Jurkat, Clone E6-1 (cell line): ENCODE data around the gene DIAPH1.

Experiments used
- DNase-seq: peaks from one replicate; pipeline ENCODE4 v3.0.0-alpha.2; 2011; ENCODE audit warnings: low read depth, low spot score
- H3K4me3 ChIP-seq: 2 replicates; pipeline ENCODE4 v1.5.1; 2011; ENCODE audit warnings: mild to moderate bottlenecking, low read length, control low read depth, moderate library complexity

The DIAPH1 gene

GRCh38 chr5:141513627-141514329, 105.0 kb downstream of the DIAPH1 start:
- no peak for DNase-seq

GRCh38 chr5:141512911-141513626, 105.7 kb downstream of the DIAPH1 start:
- no peak overlapping the region for H3K4me3 ChIP-seq
- DNase-seq: no peak

More at GRCh38 chr5:141513627-141514329, 105.0 kb downstream of the DIAPH1 start:
- H3K4me3 ChIP-seq: no peak overlapping the region

GRCh38 chr5:141512390-141512910, 106.3 kb downstream of the DIAPH1 start:
- H3K4me3 ChIP-seq: no peak overlapping the region
- DNase-seq: peak; percentile 48

DNA sequence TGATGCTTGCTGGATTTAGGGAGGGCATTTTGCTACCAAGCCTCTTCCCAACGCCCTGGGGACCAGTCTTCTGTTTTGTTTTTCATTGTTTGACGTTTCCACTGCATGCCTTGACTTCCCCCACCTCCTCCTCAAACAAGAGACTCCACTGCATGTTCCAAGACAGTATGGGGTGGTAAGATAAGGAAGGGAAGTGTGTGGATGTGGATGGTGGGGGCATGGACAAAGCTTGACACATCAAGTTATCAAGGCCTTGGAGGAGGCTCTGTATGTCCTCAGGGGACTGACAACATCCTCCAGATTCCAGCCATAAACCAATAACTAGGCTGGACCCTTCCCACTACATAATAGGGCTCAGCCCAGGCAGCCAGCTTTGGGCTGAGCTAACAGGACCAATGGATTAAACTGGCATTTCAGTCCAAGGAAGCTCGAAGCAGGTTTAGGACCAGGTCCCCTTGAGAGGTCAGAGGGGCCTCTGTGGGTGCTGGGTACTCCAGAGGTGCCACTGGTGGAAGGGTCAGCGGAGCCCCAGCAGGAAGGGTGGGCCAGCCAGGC, 107.0 kb downstream of the DIAPH1 start:
- no peak for DNase-seq

DNA sequence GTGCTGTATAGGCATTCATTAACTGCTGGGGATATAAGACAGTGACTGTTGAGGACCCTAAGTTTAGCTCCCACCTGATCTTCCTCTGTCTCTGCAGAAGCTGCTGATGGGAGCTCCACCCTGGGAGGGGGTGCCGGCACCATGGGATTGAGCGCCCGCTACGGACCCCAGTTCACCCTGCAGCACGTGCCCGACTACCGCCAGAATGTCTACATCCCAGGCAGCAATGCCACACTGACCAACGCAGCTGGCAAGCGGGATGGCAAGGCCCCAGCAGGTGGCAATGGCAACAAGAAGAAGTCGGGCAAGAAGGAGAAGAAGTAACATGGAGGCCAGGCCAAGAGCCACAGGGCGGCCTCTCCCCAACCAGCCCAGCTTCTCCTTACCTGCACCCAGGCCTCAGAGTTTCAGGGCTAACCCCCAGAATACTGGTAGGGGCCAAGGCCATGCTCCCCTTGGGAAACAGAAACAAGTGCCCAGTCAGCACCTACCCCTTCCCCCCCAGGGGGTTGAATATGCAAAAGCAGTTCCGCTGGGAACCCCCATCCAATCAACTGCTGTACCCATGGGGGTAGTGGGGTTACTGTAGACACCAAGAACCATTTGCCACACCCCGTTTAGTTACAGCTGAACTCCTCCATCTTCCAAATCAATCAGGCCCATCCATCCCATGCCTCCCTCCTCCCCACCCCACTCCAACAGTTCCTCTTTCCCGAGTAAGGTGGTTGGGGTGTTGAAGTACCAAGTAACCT, 107.8 kb downstream of the DIAPH1 start:
- DNase-seq: no peak
- no peak overlapping the region for H3K4me3 ChIP-seq

More for the DNA sequence above, 107.0 kb downstream of the DIAPH1 start:
- no peak overlapping the region for H3K4me3 ChIP-seq

DNA sequence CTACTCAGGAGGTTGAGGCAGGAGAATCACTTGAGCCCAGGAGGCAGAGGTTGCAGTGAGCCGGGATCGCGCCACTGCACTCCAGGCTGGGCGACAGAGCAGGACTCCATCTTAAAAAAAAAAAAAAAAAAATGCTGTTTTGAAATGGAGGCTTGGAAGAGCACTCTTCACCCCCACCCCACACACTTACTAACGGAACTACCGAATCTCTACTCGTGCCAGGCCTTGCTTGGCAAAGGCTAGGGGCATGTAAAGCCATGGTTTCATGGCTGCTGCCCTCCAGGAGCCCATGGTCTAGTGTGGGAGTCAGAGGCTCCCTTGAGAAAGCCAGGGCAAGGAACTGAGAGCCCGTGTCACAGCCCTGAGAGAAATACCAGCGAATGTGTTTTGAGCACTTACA, 108.6 kb downstream of the DIAPH1 start:
- H3K4me3 ChIP-seq: no peak overlapping the region
- DNase-seq: no peak

DNA sequence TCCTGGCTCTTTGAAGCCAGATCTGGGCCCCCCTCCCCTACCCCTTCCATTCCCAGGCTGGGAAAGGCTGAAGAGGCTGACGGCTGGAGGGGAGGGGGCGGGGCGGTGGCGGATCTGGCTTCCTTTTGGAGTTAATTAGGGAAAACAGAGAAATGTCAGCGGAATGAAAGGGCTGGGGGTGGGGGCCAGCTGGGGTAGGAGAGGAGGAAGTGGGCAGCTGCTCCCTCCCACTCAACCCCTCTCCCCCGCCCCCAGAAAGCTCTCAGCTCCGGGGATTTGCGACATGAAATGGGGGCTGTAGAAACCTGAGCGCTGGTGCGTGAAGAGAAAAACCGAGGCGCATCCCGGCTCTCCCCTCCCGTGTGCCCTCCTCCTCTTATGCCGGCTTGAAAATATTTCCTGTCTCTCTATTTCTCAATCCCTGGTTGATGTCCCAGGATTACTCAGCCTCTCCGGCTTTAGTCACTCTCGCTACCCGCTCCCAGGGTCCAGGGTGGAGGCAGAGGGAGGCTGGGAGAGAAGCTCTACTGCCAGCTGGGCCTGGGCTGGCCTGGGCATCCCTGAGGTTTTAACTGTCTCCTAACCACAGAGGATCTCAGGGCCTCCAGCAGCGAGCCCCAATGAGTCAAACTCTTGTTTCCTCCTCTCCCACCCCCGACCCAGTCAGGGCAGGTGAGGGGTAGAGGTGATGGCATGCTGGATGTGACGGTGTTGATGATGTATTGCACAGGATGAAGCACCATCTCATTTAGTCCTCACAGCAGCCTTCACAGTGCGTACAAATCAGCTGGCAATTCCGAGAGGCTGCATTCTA, 109.8 kb downstream of the DIAPH1 start:
- H3K4me3 ChIP-seq: no peak overlapping the region
- DNase-seq: no peak

DNA sequence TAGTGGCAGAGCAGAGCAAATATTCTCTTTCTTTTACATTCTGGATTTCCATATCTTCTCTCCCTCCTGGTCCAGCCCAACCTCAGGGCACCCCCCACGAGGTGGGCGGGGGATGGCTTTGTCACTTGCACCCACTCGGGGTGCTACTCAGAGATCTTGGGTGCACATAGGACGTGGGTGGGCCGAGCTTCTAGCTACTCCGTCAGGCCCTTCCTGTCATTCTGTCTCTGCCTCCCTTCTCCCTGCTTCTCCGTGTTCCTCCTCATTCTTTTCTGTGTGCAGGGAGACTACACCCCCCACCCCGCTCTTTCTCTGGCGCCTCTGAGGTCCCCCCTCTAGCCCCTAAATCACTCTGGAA, 110.4 kb downstream of the DIAPH1 start:
- H3K4me3 ChIP-seq: no peak overlapping the region
- DNase-seq: no peak

DNA sequence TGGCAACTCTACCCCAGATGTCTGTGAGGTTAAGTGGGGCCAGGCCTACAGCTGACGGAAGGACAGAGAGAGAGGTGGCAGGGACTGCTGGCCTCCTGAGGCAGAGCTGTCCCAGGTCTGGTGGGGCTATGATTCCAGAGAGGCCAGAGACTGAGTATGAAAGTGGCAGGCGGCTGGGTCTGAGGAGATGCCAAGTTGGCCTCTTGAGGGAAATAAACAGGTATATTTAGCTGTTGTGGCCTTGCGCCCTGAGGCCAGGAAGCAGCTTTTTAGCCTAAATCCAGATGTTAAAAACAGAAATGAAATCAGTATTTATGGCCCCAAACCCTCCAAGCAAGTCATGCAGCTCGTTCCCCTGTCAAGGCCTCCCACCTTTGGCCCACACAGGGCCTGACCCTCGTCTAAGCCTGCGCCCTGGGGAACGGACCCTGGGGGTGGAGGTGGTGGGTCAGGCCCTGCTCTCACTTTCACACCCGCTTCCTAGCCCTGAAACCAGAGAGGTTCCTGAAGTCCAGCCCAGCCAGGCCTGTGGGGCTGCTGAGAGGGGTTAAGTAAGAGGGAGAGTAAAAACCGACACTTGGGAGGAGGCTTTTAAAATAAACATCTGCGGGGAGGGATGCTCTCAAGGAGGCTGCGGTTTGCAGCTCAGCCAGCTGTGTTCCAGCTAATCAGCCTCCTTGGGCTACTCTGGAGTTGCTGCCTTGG, 111.3 kb downstream of the DIAPH1 start:
- DNase-seq: no peak
- no peak overlapping the region for H3K4me3 ChIP-seq

DNA sequence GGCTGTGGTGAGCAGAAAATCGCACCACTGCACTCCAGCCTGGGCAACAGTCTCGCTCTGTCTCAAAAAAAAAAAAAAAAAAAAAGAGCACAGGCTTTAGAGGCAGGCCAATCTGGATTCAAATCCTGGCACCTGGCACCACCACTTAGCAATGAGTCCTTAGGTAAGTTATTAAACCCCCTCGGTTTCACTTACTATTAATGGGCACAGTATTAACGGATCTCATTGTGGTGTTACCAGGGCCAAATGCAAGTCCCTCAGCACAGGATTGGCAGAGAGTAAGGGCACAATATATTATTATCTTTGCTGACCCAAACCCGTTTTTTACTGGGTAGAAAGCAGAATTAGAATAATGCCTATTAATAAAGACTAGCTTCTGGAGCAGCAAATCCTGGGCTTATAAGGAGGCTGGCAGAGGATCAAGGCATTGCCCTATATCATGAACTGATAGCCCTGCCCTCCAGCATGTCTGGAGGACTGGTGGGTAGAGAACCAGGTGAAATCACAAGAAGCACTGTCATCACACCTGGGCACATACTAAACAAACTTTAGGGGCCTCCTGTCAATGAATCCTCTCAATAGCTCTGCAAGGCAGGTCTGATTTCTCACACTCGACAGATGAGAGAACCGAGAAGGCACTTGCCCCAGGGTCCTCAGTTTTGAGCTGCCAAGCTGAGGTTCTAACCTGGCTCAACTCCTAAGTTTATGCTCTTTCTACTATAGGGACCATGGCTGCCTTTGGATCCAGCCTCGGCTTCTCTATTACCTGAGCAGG, 112.2 kb downstream of the DIAPH1 start:
- H3K4me3 ChIP-seq: no peak overlapping the region
- no peak for DNase-seq

GRCh38 chr5:141504216-141504615, 114.6 kb downstream of the DIAPH1 start:
- no peak for DNase-seq

DNA sequence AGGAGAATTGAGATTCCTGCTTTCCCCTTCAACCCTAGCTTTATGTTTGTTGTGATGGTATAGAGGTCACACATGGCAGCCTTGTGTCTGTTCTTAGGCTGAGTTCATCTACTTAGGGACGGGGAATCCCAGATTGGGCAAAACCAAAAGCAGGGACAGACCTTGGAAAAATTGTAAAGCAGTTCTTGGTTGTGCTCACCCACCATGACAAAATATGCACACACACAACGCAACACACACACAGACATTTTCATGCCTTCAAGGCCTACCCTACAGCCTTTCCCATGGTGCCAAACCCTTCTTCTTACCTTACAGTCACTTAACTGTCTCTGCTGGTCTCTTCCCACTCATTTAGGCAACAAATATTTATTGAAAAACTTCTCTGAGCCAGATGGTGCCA, 115.1 kb downstream of the DIAPH1 start:
- no peak overlapping the region for H3K4me3 ChIP-seq
- no peak for DNase-seq

More at GRCh38 chr5:141504216-141504615, 114.6 kb downstream of the DIAPH1 start:
- no peak overlapping the region for H3K4me3 ChIP-seq

DNA sequence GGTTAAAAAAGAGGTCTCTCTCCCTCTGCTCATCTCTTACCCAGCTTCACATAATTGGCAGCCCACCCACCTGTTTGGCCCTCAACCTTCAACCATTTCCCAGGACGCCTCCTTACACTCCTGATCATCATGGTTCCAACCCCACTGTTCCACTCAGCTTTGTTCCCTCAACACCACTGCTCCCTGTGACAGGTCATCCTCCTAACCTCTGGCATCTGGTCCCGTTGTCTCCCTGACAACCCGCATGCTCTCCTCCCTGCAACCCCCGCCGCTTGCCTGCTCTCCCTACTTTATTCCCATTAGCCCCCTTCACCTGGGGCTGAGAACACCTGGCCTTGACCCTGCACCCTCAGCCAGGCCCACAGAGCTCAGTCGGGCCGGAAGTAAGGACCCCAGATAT, 117.0 kb downstream of the DIAPH1 start:
- DNase-seq: no peak
- no peak overlapping the region for H3K4me3 ChIP-seq

DNA sequence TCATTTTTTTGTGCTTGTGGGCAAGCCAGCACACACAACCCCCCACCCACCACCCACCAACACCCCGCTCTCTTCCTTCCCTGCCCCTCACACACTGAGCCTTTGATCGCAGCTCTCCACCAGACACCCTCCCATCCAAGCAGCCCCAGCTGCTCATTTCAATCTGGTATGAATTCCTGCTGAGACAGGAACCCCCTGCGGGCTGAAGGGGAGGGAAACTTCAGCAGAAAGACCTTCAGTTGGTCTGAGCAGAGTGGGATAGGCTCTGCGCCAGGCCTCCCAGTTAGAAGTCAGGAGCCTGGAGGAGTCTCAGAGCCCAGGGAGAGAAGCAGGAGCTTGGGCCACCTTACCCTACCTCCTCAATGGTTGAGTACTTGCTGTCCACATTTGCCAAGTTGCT, 122.8 kb downstream of the DIAPH1 start:
- no peak overlapping the region for H3K4me3 ChIP-seq
- peak; percentile 51 for DNase-seq

DNA sequence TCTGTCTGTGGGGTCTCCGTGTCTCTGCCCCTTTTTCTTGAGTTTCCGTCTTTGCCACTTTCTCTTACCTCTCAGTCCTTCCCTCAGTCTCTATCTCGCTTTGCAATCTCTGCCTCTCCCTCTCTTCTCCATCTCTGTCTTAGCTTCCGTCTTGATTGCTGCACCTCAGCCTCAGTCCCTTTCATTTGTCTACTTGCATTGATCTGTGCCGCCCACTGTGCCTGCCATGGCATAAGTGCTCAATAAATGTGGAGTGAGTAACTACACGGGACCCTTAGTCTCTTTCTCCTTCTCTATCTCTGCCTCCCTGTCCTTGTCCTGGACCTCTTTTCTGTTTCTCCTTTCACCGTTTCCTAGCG, 123.4 kb downstream of the DIAPH1 start:
- no peak for DNase-seq
- H3K4me3 ChIP-seq: no peak overlapping the region

DNA sequence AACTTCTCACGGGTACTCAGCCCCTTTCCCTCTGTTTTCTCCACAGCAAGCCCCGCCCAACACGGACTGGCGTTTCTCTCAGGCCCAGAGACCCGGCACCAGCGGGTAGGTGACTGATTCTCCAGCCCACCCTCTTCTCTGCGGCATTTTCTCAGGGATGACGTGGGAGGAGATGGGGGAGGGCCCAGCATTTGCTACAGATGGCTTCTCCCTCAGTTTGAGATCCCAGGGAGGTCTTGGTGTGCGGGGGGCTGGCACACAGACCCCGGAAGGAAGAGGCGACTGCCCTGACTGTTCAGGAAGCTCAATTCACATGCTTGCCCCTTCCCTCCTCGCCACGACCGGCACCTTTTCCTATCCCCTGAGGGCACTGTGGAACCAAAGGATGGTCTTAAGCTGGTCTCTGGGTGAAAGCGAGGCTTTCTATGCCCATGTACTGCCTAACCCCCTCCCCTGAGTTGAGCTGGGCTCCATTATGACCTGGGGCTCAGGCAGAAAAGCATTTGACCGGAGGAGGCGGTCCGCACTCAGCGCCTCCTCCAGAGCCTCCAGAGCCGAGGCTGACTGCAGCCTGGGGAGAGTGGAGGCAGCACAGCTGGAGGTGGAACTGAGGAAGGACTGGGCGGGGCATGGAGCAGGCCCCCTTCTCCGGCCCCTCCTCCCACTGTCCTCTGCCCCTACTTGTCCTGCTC, 123.9 kb downstream of the DIAPH1 start:
- no peak overlapping the region for H3K4me3 ChIP-seq

More for the DNA sequence above, 123.9 kb downstream of the DIAPH1 start:
- no peak for DNase-seq
